ENCODE measurements around the gene HOXA3. TPM values are rescaled to one million over a fixed set of nuclear protein-coding genes. Genes with fewer than 3 reads are reported as not detected.

HOXA3 gene
- total RNA-seq, 1 experiment from 2014 or later, result 8.6 TPM

DNA sequence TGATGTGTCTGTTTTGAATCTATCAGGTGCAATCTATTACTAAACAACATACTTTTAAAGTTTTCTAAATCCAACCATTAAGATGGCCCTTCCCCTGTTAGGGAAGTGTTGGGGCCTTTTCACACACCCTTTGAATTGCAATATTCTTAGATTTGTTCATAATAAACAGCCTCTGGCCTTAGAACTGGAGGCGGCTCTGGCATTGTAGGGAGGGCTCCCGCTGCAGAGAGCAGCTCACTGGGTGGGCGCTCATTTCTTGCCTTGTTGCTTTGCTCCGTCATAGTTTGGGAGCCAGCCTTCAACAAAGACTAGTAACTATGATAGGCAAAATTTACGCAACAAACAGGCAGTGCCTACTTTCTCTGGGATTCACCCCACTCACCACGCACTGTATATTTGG, 26.0 kb upstream of the HOXA3 start:
- no peak for DNase-seq (ENCODE audit: low read depth)

DNA sequence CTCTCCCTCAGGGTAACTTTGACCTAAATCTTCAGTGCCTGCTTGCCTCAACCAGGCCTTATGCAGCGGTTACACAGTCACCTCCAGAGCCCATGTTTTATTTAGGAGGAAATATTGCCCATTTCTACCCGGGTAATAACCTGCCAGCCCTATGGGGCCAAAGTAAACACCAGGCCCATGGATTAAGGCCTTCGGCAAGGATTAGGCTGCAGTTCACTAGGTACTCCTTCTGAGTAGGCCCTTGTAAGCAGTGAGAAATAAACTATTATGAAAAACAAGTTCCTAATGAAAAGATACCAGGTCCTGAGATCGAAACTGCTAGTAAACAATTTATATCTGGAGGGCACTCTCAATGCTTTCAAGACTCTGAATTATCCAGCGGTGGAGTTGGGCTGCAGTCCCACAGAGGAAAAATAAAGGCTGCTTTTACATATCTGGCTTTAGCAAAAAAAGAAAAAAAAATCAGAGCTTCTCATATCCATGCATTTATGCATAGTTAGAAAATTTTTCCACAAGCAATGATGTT, 25.5 kb upstream of the HOXA3 start:
- no peak for DNase-seq (ENCODE audit: low read depth)

DNA sequence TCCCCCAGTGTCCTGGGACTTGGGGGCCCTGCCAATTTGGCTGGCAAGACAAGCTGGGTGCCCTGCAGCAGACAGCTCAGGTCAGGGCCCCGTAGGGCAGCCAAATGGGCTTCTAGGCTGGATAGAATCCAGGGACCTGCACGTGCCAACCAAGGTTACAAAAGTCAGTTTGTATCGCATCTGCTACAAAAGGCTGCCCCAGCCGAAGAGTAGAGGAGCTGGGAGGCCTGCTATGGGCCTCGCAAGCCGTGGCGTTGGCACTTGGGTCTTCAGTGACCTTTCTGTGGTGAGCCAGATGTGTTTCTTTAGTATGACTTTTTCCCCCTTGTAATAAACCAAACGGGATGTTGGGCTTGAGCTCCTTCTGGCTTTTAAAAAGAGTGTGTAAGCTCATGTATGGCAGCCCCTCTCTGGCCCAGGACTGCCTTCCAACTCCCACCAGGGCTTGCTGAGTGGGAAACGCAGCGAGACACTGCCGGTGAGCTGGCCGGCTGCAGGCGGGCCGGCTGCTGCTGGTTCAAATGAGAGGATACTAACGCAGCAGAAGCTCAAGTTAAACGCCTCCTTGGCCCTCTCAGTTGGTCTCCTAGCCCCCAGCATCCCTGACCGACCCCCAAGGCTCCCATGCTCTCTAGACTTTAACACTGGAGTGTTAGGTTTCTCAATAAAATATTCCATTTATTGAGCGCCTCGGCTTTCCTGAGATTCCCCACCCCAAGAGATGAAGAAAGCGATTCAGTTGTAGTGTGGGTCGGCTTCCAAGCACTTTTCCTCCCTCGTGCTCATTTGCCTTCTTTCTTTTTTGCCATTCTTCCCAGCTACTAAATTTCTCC, 24.8 kb upstream of the HOXA3 start:
- no peak for DNase-seq (ENCODE audit: low read depth)

DNA sequence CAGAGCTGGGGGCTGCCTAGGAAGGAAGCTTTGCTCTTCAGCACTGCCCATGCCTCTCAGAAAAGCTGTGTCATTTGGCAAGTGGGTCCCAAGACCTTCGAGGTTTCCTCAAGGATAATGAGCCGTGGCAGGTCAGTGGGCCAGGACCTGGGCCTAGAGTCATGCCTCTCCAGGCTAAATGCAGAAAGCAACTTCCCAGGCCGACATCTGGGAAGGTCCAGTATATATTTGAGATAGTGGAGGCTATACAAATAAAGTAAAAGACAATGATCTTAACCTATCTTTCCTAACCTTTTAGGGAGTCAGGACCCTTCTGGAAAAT, 24.1 kb upstream of the HOXA3 start:
- no peak for DNase-seq (ENCODE audit: low read depth)

DNA sequence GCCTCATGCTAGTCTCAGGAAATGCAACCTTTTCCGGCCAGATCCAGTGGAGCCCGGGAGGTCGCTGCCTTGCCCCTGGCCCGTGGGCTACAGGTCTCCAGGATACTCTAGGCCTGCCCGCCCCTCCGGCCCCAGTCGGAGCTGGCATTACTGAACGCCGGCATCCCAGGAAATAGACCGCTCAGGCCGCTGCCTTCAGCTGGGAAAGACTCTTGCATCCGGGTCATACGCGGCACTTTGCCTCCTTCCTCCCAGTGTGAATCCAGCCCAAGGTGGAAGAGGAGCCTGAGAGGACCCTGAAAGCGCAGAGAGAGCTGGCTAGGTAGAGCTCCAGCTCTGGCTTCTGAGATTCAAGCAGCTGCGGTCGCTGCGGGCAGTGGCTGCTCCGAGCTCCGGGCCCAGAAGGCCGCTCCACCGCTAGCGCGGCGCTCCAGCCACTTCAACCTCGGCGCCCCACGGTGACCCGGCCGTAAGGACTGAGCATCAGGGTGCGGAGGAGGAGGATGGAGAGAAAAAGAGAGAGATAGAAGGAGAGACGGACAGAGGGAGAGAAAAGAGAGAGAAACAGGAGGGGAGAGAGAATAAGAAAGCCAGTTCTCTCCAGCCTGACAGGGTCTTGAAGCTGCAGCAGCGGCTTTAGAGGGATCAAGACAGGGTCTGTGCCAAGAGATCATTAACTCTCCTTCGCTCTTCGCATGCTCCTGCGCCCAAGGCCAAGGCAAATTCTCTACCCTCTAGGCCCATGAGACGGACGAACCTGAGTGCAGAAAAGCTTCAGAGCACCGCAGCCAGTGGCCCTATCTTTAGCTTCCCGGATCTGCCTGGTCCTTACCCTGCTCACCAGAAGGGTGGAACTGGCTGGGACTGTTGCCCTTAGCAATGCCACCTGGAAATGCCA, 23.5 kb upstream of the HOXA3 start:
- DNase-seq (ENCODE audit: low read depth), result no peak

DNA sequence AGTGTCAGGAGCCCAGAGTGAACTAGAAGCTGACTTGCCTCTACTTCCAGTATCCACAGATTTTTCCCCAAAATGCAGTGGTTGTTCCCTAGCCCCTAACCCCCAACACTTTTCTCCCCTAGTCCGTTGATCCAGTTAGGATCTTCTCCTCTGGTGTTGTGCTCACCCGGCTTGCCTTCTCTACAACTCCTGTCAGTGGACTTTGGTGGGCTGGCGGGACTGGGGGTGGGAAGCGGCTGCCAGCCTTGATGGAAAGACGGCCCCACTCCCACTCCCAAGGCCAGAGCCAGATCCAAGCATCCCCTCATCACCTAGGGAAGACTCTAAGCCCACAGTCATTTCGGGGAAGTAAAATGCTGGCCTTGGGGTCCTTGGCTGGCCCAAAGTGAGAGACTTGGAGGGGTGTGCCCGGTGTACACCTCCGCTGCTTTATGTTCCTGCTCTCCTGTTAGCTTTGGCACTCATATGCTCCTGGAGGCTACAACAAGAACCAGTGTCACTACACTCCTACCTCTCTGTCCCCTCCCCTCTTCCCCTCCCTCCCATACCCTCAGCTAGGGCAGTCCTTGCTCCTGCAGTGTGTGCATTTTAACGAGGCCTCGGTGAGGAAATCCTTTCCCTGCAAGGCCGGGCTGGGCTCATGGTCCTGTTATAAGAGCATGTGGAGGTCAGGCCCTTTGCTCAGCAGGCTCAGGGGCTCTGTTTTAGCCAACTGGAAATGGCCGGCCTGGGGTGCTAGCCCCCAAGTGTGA, 22.7 kb upstream of the HOXA3 start:
- no peak for DNase-seq (ENCODE audit: low read depth)

DNA sequence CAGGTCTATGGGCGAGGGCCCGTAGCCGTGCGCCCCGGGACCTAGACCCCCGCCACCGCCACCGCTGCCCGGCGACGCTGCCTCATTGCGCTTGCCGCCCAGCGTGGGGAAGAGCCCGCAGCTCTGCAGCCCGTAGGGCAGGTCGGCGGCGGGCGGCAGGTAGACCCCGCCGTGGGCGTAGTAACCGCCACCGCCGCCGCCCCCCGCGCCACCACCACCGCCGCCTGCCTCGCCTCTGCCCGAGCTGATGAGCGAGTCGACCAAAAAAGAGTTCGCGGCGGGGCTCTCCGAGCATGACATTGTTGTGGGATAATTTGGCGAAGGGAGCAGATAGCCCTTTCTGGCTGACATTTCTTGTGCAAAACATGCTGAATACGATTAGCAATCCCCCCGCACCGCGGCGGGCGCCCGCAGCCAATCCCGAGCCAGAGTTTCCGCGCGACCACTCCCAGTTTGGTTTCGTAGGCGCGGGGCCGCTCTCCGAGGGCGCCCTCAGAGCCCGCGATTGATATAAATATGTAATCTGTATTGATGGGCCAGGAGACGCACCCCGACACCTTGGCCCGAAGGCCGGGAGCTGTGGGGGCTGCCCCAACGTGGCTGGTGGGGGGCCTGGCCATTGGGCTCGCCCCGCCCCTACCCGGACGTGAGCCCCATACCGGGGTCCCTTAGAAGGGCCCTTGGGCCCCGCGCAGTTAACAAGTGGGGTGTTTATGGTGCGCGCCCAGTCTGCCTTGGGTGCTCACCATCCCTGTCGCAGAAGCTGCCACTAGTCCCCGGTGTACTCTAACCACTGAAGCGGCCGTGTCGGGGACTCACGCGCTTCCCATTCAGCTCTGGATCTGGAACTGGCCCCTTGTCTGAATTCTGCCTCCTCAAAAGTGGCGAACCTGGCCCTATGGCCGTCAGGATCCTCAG, 21.8 kb upstream of the HOXA3 start, which contains the start of gene HOXA10:
Gene HOXA10, minus strand, starts transcription at position 365 of the 918 bp plus-strand sequence. Its CDS starts 14 bp downstream, at position 351.
- no peak for DNase-seq (ENCODE audit: low read depth)

DNA sequence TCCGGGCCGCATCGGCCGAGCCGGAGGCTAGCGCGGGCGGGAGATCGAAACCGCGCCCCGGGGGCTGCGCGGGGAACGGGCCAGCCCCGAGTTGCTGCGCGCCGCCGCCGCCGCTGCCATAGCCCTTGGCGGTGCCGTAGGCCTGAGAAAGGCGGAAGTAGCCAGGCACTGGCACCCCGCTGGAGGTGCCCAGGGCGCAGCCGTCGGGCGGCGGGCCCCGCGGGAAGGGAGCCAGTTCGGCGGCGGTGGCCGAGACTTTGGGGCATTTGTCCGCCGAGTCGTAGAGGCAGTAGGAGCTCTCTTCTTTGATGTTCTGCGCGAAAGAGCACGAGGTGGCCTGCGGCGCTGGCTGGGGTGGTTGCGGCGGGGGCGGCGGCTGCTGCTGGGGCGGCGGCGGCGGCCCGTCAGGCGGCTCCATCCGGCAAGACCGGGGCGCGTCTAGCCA, 21.1 kb upstream of the HOXA3 start:
- peak; percentile 65 for DNase-seq (ENCODE audit: low read depth)

DNA sequence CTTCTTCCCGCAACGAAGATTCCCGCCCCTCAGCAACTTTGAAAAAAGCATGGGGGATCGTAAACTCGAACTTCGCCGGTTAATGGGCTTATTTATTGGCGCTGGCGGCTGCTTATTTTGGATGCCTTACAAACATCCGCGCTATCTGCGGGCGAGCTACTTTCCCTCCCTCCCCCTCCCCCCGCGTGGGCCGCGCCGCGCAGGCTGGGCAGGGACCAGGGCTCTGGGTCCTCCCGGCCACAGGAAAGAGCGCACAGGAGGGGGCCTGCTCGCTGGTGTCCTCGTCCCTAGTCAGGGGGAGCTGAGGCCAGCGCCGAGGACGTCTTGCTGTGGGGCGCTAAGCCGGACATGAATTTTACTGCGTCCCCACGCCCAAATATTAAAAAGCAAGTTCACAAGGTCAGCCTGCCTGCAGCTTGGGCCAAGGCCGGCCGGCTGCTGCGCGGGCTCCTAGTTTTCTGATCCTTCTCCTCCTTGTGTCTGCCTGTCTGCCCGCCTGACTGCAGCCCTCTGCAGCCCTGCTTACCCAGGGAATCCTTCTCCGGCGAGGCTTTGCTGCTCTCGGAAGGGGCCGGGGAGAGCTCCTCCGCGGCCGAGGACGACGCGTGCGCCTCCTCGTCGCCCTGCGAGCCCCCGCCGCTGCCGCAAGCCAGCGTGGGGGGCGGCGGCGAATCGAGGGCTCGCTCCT, 20.6 kb upstream of the HOXA3 start:
- peak; percentile 76 for DNase-seq (ENCODE audit: low read depth)

DNA sequence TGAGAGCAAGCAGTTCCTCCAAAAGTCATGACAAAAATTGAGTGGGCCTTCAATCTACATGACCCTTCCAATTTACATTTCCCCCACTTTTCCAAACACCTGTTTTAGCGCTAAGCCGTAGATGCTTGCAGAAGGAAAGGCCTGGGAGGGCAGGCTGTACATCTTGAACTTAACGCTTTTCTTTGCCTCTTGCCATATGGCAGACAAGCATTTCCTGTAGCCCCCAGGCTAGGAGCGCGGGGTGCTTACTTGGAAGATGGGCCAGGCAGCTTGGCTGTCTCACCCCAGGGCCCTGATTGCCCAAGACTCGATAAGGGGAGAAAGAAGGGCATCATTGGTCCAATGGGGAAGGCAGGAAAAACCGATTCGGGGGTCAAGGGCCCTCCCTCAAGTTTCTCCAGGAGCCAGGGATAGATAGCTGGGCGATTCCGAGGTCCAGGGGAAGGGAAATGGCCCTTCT, 20.0 kb upstream of the HOXA3 start:
- DNase-seq (ENCODE audit: low read depth), result peak; percentile 72

DNA sequence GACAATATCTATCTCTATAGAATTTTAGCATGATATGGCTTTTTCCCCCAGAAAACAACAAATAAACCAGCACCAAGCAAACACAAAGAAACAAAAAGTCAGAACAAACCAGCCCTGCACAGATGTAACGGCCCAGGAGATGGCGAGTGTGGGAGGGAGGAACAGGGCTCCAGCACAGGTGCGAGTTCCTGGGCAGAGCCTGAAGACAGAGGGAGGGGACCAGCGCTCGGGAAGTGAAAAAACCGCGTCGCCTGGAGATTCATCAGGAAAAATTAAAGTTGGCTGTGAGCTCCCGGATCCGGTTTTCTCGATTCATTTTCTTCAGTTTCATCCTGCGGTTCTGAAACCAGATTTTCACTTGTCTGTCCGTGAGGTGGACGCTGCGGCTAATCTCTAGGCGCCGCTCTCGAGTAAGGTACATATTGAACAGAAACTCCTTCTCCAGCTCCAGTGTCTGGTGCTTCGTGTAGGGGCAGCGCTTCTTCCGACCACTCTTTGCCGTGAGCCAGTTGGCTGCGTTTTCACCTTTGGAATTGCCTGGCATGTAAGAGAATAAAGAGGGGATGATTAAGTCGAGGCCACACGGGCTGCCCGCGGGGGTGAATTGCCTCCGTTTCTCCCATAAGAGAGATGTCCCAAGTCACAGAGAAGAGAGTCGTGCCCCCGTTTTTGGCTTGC, 19.4 kb upstream of the HOXA3 start:
- peak; percentile 74 for DNase-seq (ENCODE audit: low read depth)

DNA sequence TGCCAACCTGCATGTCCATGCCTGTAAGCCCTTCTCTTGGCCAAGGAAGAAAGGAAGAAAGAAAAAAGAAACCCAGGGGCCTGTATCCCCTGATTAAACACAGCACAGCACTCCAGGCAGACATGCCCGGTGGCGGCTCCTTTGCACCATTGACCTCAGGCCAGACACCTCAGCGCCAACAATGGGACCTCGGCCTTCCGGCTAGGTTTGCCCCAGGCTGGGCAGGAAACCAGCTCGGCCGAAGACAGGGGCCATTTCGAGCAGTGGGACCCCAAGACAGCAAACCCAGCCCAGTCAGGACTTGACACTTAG, 18.9 kb upstream of the HOXA3 start:
- DNase-seq (ENCODE audit: low read depth), result peak; percentile 72

DNA sequence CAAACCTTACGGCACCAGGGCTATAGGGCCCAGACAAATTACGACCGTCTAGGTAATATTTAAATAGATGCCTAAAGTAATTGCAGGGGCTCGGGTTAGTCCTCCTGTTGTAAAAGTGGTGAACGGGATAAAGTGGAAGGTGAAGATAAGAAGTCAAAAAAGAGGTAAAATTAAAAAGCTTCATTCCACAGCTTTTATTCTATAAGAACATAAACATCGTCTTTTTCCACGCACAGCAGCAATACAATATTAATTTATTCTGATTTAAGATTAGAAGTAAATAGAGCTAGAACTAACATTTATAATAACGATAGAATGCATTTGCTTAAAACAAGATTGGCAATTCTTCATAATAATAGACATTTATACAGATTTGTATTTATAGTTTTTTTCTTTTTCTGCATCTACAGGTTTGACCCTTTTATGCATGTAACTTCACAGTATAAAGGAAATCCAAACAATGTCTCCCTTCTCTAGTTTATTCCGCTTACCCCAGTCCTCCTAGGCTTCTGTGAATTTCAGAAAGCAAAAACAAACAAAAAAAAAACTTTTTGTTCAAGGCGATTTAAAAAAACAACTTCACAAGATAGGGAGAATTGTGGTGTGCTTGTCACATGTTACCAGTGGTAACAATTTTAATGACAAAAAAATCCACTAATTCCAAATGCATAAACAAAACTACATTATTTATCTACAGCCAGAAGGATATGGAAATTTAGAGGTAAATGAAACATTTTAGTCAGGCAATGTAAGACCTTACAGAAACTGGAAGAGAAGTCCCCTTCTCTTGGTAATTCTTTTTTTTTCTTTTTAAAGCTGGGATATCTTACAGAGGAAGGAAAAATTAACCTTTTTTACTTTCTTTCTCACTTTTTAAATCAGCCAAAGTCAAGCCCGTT, 18.3 kb upstream of the HOXA3 start:
- DNase-seq (ENCODE audit: low read depth), result no peak

DNA sequence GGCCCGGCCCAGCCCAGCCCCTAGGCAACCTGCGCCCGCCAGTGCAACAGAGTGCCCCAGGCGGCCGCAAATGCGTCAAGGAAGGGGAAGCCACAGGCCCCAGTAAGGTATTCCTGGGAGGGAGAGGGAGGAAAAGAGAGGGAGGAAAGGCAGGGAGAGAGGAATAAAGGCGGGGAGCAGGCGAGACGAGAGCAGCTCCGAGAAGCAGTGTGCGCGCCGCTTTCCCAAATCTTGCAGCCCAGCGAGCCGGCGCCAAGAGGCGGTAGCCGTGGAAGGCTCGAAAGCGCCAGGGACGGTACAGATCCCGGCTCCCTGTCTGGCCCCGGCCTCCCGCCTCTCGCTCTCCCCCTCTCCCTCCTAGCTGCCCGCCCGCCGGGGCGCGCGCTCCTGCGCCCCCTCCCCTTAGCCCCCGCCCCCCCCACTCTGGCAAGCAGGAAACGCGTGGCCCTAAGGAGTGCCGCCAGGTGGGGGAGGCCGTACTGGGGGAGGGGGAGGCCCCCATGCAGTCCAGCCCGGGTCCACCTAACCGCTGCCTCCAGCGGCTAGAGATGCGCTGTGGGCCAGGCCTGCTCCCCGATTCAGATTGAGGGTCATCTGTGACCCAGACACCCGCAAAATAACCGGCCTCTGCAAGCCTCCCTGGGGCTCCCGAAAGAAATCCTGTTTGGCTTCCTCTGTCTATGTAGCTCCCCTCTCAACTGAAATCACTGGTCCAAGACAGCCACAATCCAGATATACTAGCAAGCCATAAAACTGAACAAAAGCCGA, 17.5 kb upstream of the HOXA3 start:
- peak; percentile 82 for DNase-seq (ENCODE audit: low read depth)

DNA sequence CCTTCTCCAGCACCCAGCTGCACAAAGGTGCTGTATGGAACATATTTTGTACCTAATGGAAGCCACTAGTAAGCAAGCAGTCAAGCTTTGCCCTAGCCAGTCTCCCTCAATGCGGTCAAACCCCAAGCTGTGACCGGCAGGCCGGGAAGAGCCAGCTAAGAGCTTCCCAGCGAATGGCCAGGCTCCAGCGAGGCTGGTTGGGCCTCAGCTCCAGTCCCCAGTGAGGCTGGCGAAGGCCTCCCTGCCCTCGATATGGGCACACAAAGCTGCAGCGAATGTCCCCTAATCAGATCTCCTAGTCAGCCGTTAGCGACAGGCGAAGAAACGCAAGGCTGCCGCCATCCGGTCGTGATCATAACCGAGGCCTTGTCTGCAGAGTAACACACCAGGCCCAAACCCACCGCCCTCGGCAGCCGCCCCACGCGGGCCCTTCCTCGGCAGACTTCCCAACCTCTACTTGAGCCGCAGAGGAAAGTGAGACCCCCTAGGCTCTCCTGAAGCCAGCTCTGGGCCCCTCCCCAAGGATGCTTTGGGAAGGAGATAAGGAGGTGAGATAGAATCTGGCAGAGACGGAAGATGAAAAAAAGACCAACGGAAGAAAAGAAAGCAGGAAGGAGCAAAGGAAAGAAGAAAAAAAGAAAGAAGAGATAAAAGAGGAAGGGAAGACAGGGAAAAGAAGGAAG, 16.0 kb upstream of the HOXA3 start:
- peak; percentile 60 for DNase-seq (ENCODE audit: low read depth)

DNA sequence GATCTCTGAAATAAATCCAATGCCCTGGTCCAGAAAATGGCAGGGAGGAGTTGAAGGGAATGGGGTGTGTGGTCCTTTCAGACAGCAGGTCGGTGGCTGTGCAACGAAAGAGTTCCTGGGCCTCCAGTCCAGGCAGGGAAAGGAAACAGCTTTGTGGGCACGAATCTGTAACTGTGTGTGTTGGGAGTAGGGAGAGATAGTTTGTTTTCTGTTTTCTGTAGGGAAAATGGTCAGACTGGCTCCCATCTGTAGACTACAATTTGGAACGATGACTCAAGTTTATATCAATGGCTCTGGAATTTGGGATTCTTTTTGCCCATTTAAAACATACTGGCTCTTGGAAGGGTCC, 15.5 kb upstream of the HOXA3 start:
- DNase-seq (ENCODE audit: low read depth), result peak; percentile 65

Measured in M059J (cell line).